Measurements from ENCODE around the gene DBNDD1.
"Not testable (repeated sequence)": the region's sequence is repeated elsewhere in the genome, so short reads cannot be mapped to it uniquely, and the experiment has no call there.

DNA sequence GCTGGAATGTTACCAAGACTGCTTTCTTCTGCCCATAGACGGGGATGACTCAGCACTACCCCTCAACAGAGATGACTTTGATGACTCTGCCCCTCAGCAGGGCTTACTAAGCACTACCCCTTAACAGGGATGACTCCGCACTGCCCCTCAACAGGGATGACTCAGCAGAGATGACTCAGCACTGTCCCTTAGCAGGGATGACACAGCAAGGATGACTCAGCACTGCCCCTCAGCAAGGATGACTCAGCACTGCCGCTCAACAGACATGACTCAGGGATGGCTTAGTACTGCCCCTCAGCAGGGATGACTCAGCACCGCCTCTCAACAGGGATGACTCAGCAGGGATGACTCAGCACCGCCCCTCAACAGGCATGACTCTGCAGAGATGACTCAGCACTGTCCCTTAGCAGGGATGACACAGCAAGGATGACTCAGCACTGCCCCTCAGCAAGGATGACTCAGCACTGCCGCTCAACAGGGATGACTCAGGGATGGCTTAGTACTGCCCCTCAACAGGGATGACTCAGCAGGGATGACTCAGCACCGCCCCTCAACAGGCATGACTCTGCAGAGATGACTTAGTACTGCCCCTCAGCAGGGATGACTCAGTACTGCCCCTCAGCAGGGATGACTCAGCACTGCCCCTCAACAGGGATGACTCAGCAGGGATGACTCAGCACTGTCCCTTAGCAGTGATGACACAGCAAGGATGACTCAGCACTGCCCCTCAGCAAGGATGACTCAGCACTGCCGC lies 24.4 kb downstream of the DBNDD1 start:
- not testable (repeated sequence) for TF ChIP-seq POLR2A (IDR thresholded peaks at IDR 0.05; ENCODE audit: low read length); GATA1 (IDR thresholded peaks at IDR 0.05; ENCODE audit: low read depth, low read length)

Data from erythroblast (primary cell).